Lung (tissue), 12 donors: ENCODE data around the gene SLC35F3. TPM values are rescaled to one million over a fixed set of nuclear protein-coding genes. Genes with fewer than 3 reads are reported as not detected.

Experiments
- ATAC-seq: fragments of 200-7000 bp; cut with Tn5 transposase; one replicate; pipeline ENCODE4 v1.9.1; 2020; ENCODE audit warnings: moderate number of reproducible peaks; ENCODE audit not compliant: insufficient read depth, low FRiP score
- DNase-seq, 3 donors: peaks; one replicate each; pipeline ENCODE4 v3.0.0-alpha.2; 2013 to 2017
- H3K27ac ChIP-seq, 2 donors: one replicate each; pipeline ENCODE4 v1.5.1; 2013; ENCODE audit warnings: mild to moderate bottlenecking in 2 of 2, moderate library complexity in 2 of 2, control low read depth in 1 of 2, inconsistent platforms in 1 of 2, low read depth in 1 of 2, low read length in 1 of 2
- H3K27me3 ChIP-seq, 3 donors: one replicate each; pipeline ENCODE4 v1.5.1; 2013; ENCODE audit warnings: low read length in 2 of 3; ENCODE audit not compliant: control insufficient read depth in 3 of 3, insufficient read depth in 3 of 3
- H3K36me3 ChIP-seq, 4 donors: one replicate each; pipeline ENCODE4 v1.5.1; 2013; ENCODE audit warnings: low read length in 4 of 4, mild to moderate bottlenecking in 1 of 4, moderate library complexity in 1 of 4; ENCODE audit not compliant: control insufficient read depth in 4 of 4, insufficient read depth in 4 of 4
- H3K4me1 ChIP-seq, 5 donors: one replicate each; pipeline ENCODE4 v1.5.1; 2013; ENCODE audit warnings: low read length in 5 of 5, mild to moderate bottlenecking in 2 of 5, moderate library complexity in 1 of 5; ENCODE audit not compliant: control insufficient read depth in 5 of 5, insufficient read depth in 5 of 5
- H3K4me3 ChIP-seq: one replicate; pipeline ENCODE4 v1.5.1; 2013; ENCODE audit warnings: mild to moderate bottlenecking, control low read depth, moderate library complexity
- H3K9ac ChIP-seq, 2 donors: one replicate each; pipeline ENCODE4 v1.5.1; 2013; ENCODE audit warnings: low read length in 2 of 2, control low read depth in 1 of 2; ENCODE audit not compliant: insufficient read depth in 1 of 2
- H3K9me3 ChIP-seq, 4 donors: one replicate each; pipeline ENCODE4 v1.5.1; 2013; ENCODE audit warnings: low read length in 3 of 4, mild to moderate bottlenecking in 1 of 4, moderate library complexity in 1 of 4; ENCODE audit not compliant: control insufficient read depth in 4 of 4, insufficient read depth in 3 of 4
- CTCF ChIP-seq: IDR thresholded peaks from 2 replicates; pipeline ENCODE4 v1.5.1; 2012; ENCODE audit warnings: mild to moderate bottlenecking; ENCODE audit errors: control extremely low read depth, extremely low read depth
- WGBS, 2 donors: extraction: QIAGEN DNeasy Blood & Tissue Kit; methylation state at CpG; one replicate each; pipeline ENCODE4 v1.1.7; 2013; 5-methylcytosine and 5-hydroxymethylcytosine counted together
- polyA plus RNA-seq, 2 donors: library from polyadenylated mRNA; stranded (reverse); fragments of 200-250 nt; gene quantifications; one replicate each; pipeline ENCODE4 v1.2.1, GENCODE V29; 2013
- total RNA-seq, 2 donors: library from RNA; depleted of rRNA in 1 of 2; stranded (reverse); fragments of >200 nt in 1 of 2; gene quantifications; one replicate each; pipeline ENCODE4 v1.2.1, GENCODE V29; 2014 to 2021
- donor health status: control.
- donor health status: control.
- donor health status: Bipolar disorder and iron deficiency.
- donor health status: healthy.
- donor health status: DM: yes; HTN: yes; CAD: no.

Gene SLC35F3
- total and polyA plus RNA-seq, 4 donors, result 0.09 to 1.4 (median 0.48) TPM

- WGBS, 2 donors, result 62 to 82% methylated on average over 4 of the region's 4 CpGs
- TF ChIP-seq CTCF, result no peak
- no peak overlapping the region for H3K4me3 ChIP-seq
- no peaks in the 10 kb centered on the region for H3K36me3 ChIP-seq
- DNase-seq (peak in 1 of 3 donors; percentile 11), ATAC-seq (no peak)
- H3K27me3 ChIP-seq, result peaks cover 0 to 5% (median 0%) of the 10 kb centered on the region in 3 donors
- no peaks in the 10 kb centered on the region for H3K4me1 ChIP-seq
- H3K27ac ChIP-seq, result no peak overlapping the region
- H3K9ac ChIP-seq, result no peak overlapping the region
- H3K9me3 ChIP-seq, result peaks cover 0 to 1% (median 0%) of the 10 kb centered on the region in 4 donors
Measured at GRCh38 chr1:233912909-233913308, 8.4 kb downstream of the SLC35F3 start.

- Histone ChIP-seq H3K36me3 (no peaks in the 10 kb centered on the region), H3K9ac (no peak overlapping the region), H3K27ac (no peak overlapping the region), H3K4me3 (no peak overlapping the region), H3K27me3 (peaks cover 0 to 3% (median 0%) of the 10 kb centered on the region in 3 donors), H3K9me3 (peaks cover 0 to 1% (median 0%) of the 10 kb centered on the region in 4 donors), H3K4me1 (no peaks in the 10 kb centered on the region)
- DNase-seq, result no peak
- no peak for TF ChIP-seq CTCF
- WGBS, 2 donors, result 71 to 86% methylated on average over 5 of the region's 5 CpGs
- no peak for ATAC-seq
Measured at GRCh38 chr1:233916706-233917105, 12.2 kb downstream of the SLC35F3 start.

GRCh38 chr1:233919786-233920185 lies 15.3 kb downstream of the SLC35F3 start:
- H3K4me3 ChIP-seq, result no peak overlapping the region
- peaks cover 0 to 1% (median 0%) of the 10 kb centered on the region in 4 donors for H3K9me3 ChIP-seq
- DNase-seq, result no peak
- 69 to 74% methylated on average over 7 of the region's 7 CpGs for WGBS, 2 donors
- no peaks in the 10 kb centered on the region for H3K27me3 ChIP-seq
- no peak for ATAC-seq
- TF ChIP-seq CTCF, result no peak
- H3K9ac ChIP-seq, result no peak overlapping the region
- H3K36me3 ChIP-seq, result no peaks in the 10 kb centered on the region
- no peak overlapping the region for H3K27ac ChIP-seq
- no peaks in the 10 kb centered on the region for H3K4me1 ChIP-seq

GRCh38 chr1:233928123-233928522 lies 23.6 kb downstream of the SLC35F3 start:
- Histone ChIP-seq H3K9ac (no peak overlapping the region), H3K36me3 (no peaks in the 10 kb centered on the region), H3K4me3 (no peak overlapping the region), H3K9me3 (no peaks in the 10 kb centered on the region), H3K27ac (no peak overlapping the region), H3K27me3 (no peaks in the 10 kb centered on the region), H3K4me1 (no peaks in the 10 kb centered on the region)
- no peak for DNase-seq
- ATAC-seq, result no peak
- WGBS, 2 donors, result 66 to 71% methylated on average over 2 of the region's 2 CpGs
- TF ChIP-seq CTCF, result no peak
